ENCODE results near the gene SND1. TPM values are rescaled to one million over a fixed set of nuclear protein-coding genes. Genes with fewer than 3 reads are reported as not detected.

Gene SND1
- total RNA-seq, 1 donor from 2014 or later: 85.9 TPM

DNA sequence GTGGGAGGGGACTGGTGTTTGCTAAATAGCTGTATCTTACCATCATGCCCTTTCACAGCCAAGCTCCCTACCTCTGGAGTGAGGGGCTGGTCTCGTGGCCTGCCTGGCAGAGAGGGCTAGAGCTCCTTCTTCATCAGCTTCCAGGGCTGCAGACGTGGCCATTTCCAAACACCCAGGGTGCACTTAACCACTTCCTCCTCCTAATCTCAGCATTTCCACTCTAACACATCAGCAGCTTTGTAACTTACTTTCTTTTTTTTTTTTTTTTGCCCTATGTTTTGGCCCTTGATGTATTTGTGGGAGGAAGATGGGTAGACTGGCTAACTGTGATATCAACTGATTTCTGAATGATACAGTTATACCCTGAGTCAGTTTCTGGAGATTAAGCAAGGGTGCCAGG, 351.8 kb downstream of the SND1 start:
- DNase-seq (ENCODE audit: extremely low spot score in 2 of 2): no peak
- no peak overlapping the region for H3K27ac ChIP-seq
- no peak overlapping the region for H3K4me3 ChIP-seq
- no peaks in the 10 kb centered on the region for H3K27me3 ChIP-seq
- no peaks in the 10 kb centered on the region for H3K4me1 ChIP-seq
- no peaks in the 10 kb centered on the region for H3K36me3 ChIP-seq
- intact Hi-C loops (cut with DNase I): no loop called here
- TF ChIP-seq, protein P1, sequence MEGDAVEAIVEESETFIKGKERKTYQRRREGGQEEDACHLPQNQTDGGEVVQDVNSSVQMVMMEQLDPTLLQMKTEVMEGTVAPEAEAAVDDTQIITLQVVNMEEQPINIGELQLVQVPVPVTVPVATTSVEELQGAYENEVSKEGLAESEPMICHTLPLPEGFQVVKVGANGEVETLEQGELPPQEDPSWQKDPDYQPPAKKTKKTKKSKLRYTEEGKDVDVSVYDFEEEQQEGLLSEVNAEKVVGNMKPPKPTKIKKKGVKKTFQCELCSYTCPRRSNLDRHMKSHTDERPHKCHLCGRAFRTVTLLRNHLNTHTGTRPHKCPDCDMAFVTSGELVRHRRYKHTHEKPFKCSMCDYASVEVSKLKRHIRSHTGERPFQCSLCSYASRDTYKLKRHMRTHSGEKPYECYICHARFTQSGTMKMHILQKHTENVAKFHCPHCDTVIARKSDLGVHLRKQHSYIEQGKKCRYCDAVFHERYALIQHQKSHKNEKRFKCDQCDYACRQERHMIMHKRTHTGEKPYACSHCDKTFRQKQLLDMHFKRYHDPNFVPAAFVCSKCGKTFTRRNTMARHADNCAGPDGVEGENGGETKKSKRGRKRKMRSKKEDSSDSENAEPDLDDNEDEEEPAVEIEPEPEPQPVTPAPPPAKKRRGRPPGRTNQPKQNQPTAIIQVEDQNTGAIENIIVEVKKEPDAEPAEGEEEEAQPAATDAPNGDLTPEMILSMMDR (IDR thresholded peaks at IDR 0.05): no peak
- no peaks in the 10 kb centered on the region for H3K9me3 ChIP-seq

DNA sequence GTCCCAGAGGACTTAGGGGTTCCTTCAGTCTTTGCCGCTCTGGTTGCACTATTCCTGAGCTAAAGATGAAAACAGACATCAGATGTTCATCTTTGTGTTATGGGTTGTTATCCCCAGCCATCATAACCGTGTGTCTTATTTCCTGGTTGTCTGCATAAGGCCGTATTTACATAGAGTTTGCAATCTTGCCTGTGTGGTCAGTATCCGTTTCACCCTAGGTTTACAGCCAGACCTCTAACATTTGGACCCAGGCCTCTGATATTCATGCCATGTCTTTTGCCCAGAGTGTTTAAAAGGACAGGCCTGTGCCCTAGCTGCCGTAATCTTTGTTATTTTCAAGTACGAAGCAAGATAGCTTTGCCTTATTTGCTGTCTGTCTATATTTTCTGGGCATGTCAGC, 352.6 kb downstream of the SND1 start:
- Histone ChIP-seq H3K27ac (no peak overlapping the region), H3K36me3 (no peaks in the 10 kb centered on the region), H3K9me3 (no peaks in the 10 kb centered on the region), H3K4me1 (no peaks in the 10 kb centered on the region), H3K27me3 (no peaks in the 10 kb centered on the region), H3K4me3 (no peak overlapping the region)
- TF ChIP-seq, protein P1 (IDR thresholded peaks at IDR 0.05): no peak
- TF ChIP-seq POLR2A (IDR thresholded peaks at IDR 0.05) (no peak), POLR2AphosphoS5 (IDR thresholded peaks at IDR 0.05; ENCODE audit: insufficient read depth in 1 of 2, low read depth in 1 of 2) (no peak)
- intact Hi-C loops (cut with DNase I): no loop called here
- no peak for DNase-seq (ENCODE audit: extremely low spot score in 2 of 2)

DNA sequence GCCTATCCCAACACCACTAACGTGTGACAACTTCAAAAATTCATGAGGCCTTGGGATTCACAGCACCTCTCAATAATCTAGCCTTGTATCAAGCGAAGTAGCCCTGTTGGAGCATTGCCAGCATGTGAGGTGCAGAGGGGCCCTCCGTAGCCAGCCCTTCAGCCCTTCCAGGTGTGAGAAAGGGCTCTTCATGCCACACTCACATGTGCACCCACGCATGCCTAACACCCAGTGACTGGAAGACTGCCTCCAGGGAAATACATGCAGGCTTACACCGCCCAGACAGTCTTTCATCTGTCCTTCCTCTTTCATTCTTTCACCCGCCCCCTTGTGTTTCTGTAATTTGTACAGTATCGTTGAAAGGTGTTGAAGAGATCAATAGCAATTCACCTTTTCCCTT, 353.1 kb downstream of the SND1 start:
- intact Hi-C loops (cut with DNase I): no loop called here
- TF ChIP-seq POLR2AphosphoS5 (IDR thresholded peaks at IDR 0.05; ENCODE audit: insufficient read depth in 1 of 2, low read depth in 1 of 2) (no peak), POLR2A (IDR thresholded peaks at IDR 0.05) (no peak)
- TF ChIP-seq, protein P1 (IDR thresholded peaks at IDR 0.05): no peak
- H3K4me3 ChIP-seq: no peak overlapping the region
- no peak overlapping the region for H3K27ac ChIP-seq
- H3K27me3 ChIP-seq: no peaks in the 10 kb centered on the region
- H3K36me3 ChIP-seq: no peaks in the 10 kb centered on the region
- H3K4me1 ChIP-seq: no peaks in the 10 kb centered on the region
- H3K9me3 ChIP-seq: no peaks in the 10 kb centered on the region
- DNase-seq (ENCODE audit: extremely low spot score in 2 of 2): no peak

DNA sequence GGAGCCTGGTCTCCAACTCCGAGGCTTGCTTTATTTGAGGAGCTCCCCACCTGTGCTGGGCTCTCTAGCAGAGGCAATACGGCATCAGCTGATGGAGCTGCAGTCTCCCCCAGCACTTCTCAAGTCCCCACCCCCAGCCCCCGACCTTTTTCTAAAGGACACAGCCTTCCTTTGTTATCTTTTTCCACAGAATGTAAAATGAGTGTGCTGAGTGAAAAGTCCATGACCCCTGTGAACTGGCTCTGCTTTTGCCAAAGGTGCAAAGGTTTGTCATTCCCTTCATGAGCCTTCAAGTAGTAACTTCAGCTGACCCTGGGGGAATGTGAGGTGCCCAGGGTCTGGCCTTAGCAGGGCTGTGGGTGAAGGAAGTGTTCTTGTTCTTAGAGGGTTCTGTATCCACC, 353.8 kb downstream of the SND1 start:
- H3K4me1 ChIP-seq: no peaks in the 10 kb centered on the region
- no peak overlapping the region for H3K4me3 ChIP-seq
- no peaks in the 10 kb centered on the region for H3K27me3 ChIP-seq
- TF ChIP-seq POLR2AphosphoS5 (IDR thresholded peaks at IDR 0.05; ENCODE audit: insufficient read depth in 1 of 2, low read depth in 1 of 2) (no peak), POLR2A (IDR thresholded peaks at IDR 0.05) (no peak)
- TF ChIP-seq, protein P1 (IDR thresholded peaks at IDR 0.05): no peak
- no peak for DNase-seq (ENCODE audit: extremely low spot score in 2 of 2)
- H3K36me3 ChIP-seq: no peaks in the 10 kb centered on the region
- no peak overlapping the region for H3K27ac ChIP-seq
- H3K9me3 ChIP-seq: no peaks in the 10 kb centered on the region
- intact Hi-C loops (cut with DNase I): no loop called here

DNA sequence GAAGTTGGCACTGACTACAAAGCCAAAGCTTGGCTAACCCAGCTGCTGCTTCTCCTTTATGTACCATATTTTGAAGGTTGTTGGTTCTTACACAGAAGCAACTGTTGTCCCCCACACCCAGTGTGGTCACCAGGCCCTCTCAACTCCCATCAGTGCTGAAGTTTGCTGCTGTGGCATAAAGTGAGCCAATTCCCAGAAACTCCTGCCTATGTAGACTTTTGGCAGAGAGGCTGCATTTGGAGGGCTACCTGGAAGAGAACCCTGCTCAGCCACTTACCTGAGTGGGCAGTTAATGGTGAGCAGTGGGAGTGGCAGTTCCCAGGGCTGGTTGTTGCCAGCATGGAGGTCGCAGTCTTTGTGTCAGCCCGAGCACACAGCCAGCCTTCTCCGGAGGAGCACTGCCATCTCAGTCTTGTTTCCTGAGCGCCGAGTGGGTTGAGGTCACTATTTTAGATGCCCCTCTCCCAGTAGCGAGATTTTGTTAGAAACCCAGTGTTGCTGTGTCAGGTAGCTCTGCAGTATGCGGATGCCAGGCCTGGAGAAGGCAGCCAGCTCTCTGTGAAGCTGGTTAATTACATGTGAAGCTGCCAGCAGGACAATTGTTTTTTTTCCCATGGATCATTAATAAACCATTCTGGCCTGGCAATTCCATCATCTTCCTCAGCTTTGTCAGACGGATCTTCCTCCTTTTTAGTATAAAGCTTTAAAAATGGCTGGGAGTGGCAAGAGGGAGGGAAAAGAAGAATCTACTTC, 354.7 kb downstream of the SND1 start:
- no peaks in the 10 kb centered on the region for H3K9me3 ChIP-seq
- no peak overlapping the region for H3K27ac ChIP-seq
- no peaks in the 10 kb centered on the region for H3K36me3 ChIP-seq
- intact Hi-C loops (cut with DNase I): no loop called here
- TF ChIP-seq POLR2A (IDR thresholded peaks at IDR 0.05) (no peak), POLR2AphosphoS5 (IDR thresholded peaks at IDR 0.05; ENCODE audit: insufficient read depth in 1 of 2, low read depth in 1 of 2) (no peak)
- TF ChIP-seq, protein P1 (IDR thresholded peaks at IDR 0.05): no peak
- no peaks in the 10 kb centered on the region for H3K27me3 ChIP-seq
- H3K4me1 ChIP-seq: no peaks in the 10 kb centered on the region
- H3K4me3 ChIP-seq: no peak overlapping the region
- DNase-seq (ENCODE audit: extremely low spot score in 2 of 2): no peak

All from vagina (tissue), 2 donors.